ENCODE measurements around the gene C19orf53. TPM values are rescaled to one million over a fixed set of nuclear protein-coding genes. Genes with fewer than 3 reads are reported as not detected.

The C19orf53 gene
- total and polyA plus RNA-seq, 2 of the 13 experiments (the other 11 are each of a cell fraction or from before 2014, with no cell fraction given) = 129 to 130 TPM

DNA sequence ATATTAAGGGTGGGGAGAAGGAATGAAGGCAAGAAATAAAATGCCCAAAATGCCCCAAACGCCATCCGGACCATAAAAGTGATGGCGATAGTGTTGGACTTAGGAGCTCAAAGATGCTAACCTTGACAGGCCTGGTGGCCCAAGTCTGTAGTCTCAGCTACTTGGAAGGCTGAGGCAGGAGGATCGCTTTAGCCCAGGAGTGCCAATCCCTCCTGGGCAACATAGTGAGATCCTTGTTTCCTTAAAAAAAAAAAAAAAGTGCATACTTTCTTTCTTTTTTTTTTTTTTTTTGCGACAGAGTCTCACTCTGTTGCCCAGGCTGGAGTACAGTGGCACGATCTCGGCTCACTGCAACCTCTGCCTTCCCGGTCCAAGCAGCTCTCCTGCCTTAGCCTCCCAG, 41.9 kb upstream of the C19orf53 start:
- Histone ChIP-seq H3K36me3 (replicated peaks in 1 of 2; ENCODE audit: control insufficient read depth in 1 of 2, insufficient read depth in 2 of 2, low read length in 2 of 2) (no peaks in the 10 kb centered on the region), H3K9me3 (ENCODE audit: low read length) (no peaks in the 10 kb centered on the region), H2AFZ (ENCODE audit: low read length) (no peak overlapping the region), H3K27ac (ENCODE audit: extremely low read length, insufficient read depth, low read length) (peak overlapping the region; percentile 78), H3K79me2 (ENCODE audit: insufficient read depth, low read length) (peaks cover 6% of the 10 kb centered on the region), H3K9ac (ENCODE audit: insufficient read depth, low read depth, low read length) (peak overlapping the region; percentile 97), H3K4me2 (ENCODE audit: low read depth, low read length) (peak overlapping the region; percentile 94), H3K4me3 (replicated peaks in 1 of 3; ENCODE audit: insufficient read depth in 1 of 3, low read depth in 2 of 3, low read length in 3 of 3) (peak overlapping the region; percentile 70 to 83 (median 79)), H4K20me1 (ENCODE audit: insufficient read depth, low read length) (no peaks in the 10 kb centered on the region), H3K27me3 (ENCODE audit: control insufficient read depth in 1 of 2, insufficient read depth in 2 of 2, low read length in 2 of 2) (no peaks in the 10 kb centered on the region), H3K4me1 (ENCODE audit: insufficient read depth, low read length) (peaks cover 33% of the 10 kb centered on the region)
- no peak for FAIRE-seq
- POLR2A ChIA-PET = interaction anchor here (1.3 to 3.0 kb wide), 4 partner anchors 16 to 404 kb away, joined by 5 to 43 read pairs (median 11); partner anchors contain the start of genes ASF1B, C19orf53 and ZSWIM4
- no peak for DNase-seq (ENCODE audit: low spot score)
- ATAC-seq = no peak
- CTCF ChIA-PET (ENCODE audit: low intra/inter-chr PET ratio, low total read pairs) = no interaction called here
- no peak for TF ChIP-seq HOXA5 (CRISPR knock-in tag; IDR thresholded peaks at IDR 0.05)
- no peak for TF ChIP-seq HOXD1 (CRISPR knock-in tag; IDR thresholded peaks at IDR 0.05)
- no peak for TF ChIP-seq NFIC (IDR thresholded peaks at IDR 0.05; ENCODE audit: low read length)
- no peak for TF ChIP-seq ZNF138 (CRISPR knock-in tag; IDR thresholded peaks at IDR 0.05; ENCODE audit: low read depth)
- TF ChIP-seq, protein P1, sequence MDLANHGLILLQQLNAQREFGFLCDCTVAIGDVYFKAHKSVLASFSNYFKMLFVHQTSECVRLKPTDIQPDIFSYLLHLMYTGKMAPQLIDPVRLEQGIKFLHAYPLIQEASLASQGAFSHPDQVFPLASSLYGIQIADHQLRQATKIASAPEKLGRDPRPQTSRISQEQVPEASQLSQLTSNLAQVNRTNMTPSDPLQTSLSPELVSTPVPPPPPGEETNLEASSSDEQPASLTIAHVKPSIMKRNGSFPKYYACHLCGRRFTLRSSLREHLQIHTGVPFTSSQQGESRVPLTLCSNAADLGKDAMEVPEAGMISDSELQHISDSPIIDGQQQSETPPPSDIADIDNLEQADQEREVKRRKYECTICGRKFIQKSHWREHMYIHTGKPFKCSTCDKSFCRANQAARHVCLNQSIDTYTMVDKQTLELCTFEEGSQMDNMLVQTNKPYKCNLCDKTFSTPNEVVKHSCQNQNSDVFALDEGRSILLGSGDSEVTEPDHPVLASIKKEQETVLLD (CRISPR knock-in tag; IDR thresholded peaks at IDR 0.05; ENCODE audit: low read depth) = no peak
- TF ChIP-seq, protein P2, sequence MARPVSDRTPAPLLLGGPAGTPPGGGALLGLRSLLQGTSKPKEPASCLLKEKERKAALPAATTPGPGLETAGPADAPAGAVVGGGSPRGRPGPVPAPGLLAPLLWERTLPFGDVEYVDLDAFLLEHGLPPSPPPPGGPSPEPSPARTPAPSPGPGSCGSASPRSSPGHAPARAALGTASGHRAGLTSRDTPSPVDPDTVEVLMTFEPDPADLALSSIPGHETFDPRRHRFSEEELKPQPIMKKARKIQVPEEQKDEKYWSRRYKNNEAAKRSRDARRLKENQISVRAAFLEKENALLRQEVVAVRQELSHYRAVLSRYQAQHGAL (CRISPR knock-in tag; IDR thresholded peaks at IDR 0.05; ENCODE audit: not compliant biosample characterization) = no peak
- TF ChIP-seq ZBTB42 (CRISPR knock-in tag; IDR thresholded peaks at IDR 0.05) = no peak
- TF ChIP-seq RBM22 (optimal IDR thresholded peaks at IDR 0.05; ENCODE audit: low read length) = no peak
- TF ChIP-seq SETDB1 (CRISPR knock-in tag; IDR thresholded peaks at IDR 0.05; ENCODE audit: borderline replicate concordance) = no peak
- no peak for TF ChIP-seq ZFP82 (CRISPR knock-in tag; IDR thresholded peaks at IDR 0.05; ENCODE audit: borderline replicate concordance)
- no peak for TF ChIP-seq ELF3 (CRISPR knock-in tag; IDR thresholded peaks at IDR 0.05)
- BruUV-seq (replicated peaks) = no TSS peak
- intact Hi-C loops (cut with micrococcal nuclease; ENCODE audit: unreplicated experiment) = no loop called here
- in situ Hi-C loops (cut with HindIII; ENCODE audit: extremely low pct_ligation_motif_present, low pct_unique_long_range_greater_than_20kb) = no loop called here
- WGBS (ENCODE audit: low lambda C conversion rate) = 76% methylated on average over 8 of the region's 8 CpGs

Data from HepG2 (cell line).